Measurements from ENCODE around the gene TAF13.

Gene TAF13

DNA sequence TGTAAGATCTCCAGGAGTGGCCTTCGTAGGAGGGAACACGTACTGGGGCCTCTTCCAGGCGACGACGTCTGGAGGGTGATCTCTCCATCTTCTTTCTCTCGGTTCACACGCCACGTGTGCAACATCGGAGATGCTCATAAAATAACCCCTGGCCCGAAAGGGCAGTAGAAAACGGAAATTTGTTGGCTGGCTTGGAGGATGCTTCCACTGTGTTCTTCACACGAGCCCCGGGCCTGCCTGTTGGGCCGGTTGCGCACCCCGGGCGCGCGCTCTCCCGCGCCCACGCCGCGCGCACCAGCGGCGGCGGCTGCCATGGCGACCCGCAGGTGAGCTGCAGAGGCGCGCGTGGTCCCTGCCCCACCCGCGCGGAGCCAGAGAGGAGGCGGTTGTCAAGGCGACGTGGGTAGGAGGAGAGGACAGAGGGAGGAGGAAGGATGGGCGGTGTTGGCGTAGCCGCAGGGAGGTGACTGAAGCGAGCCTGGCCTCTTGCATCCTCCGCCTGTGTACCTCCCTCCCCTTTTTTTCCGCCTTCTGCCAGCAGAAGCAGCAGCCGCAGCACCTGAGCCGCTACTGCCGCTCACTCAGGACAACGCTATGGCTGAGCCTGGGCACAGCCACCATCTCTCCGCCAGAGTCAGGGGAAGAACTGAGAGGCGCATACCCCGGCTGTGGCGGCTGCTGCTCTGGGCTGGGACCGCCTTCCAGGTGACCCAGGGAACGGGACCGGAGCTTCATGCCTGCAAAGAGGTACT, 38.0 kb upstream of the TAF13 start, which contains the start of gene ELAPOR1:
Gene ELAPOR1, plus strand, starts transcription at position 526 of the 752 bp plus-strand sequence. Its CDS starts 69 bp downstream, at position 595.
- peak within 1 kb of the TSS; percentile 22 for H3K4me3 ChIP-seq (ENCODE audit: low read depth, low read length)
- TF ChIP-seq, protein P1, sequence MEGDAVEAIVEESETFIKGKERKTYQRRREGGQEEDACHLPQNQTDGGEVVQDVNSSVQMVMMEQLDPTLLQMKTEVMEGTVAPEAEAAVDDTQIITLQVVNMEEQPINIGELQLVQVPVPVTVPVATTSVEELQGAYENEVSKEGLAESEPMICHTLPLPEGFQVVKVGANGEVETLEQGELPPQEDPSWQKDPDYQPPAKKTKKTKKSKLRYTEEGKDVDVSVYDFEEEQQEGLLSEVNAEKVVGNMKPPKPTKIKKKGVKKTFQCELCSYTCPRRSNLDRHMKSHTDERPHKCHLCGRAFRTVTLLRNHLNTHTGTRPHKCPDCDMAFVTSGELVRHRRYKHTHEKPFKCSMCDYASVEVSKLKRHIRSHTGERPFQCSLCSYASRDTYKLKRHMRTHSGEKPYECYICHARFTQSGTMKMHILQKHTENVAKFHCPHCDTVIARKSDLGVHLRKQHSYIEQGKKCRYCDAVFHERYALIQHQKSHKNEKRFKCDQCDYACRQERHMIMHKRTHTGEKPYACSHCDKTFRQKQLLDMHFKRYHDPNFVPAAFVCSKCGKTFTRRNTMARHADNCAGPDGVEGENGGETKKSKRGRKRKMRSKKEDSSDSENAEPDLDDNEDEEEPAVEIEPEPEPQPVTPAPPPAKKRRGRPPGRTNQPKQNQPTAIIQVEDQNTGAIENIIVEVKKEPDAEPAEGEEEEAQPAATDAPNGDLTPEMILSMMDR (IDR thresholded peaks at IDR 0.05; ENCODE audit: low read depth, low read length, missing control alignments): no peak
- in situ Hi-C loops (cut with HindIII; ENCODE audit: low sequenced_read_pairs): no loop called here
- DNase-seq (ENCODE audit: low read depth): no peak

DNA sequence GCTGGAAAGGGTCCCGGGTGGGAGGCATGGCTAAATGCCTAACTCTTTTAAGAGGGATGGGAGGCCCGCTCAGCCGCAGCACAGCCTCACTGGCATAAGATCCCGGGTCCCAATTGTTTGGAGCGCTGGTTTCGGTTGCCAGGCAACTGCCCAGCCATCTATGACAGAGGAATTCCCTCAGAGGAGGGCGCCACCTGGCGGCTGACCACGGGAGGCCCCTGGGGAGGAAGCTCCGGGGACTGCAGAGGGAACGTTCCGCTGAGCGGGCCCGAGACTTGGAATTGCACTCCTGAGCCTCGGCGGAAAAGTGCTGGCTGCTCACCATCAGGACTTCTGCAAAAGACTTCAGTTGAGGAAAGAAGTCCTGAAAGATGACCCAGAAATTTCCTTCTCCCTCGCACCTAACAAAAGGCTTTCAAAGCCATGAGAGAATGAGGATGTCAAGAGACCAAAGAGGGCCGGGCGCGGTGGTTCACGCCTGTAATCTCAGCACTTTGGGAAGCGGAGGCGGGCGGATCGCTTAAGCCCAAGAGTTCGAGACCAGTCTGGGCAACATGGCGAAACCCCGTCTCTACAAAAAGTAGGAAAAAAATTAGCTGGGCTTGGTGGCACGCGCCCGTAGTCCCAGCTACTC, 37.0 kb upstream of the TAF13 start:
- no peak overlapping the region for H3K4me3 ChIP-seq (ENCODE audit: low read depth, low read length)
- in situ Hi-C loops (cut with HindIII; ENCODE audit: low sequenced_read_pairs): no loop called here
- TF ChIP-seq, protein P1 (IDR thresholded peaks at IDR 0.05; ENCODE audit: low read depth, low read length, missing control alignments): peak; percentile 97
- peak; percentile 71 for DNase-seq (ENCODE audit: low read depth)

DNA sequence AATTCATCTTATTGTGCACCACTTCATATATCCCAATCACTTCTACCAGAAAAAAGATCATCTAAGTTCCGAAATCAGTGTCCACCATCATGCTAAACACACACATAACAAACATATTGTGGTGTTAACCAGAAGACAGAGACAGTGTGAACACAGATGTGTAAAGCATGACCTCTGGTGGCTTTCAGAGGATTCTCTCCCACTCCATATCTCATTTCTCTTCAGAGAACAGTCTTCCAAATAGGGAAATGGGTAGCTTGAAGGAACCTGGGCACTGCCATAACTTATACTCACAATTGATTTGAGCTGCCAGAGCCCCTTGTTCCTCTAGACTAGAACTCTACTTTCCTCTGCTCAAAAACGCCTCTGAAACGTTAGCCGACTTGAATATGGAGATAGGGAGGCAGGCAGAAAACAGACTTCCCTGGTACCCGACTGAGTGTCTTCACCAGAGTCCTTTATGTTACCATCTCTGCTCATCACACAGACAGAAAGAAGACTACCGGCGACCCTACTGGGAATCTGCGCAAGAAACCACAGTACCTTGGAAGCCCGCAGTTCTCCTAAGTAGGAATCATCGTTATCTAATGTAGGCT, 36.4 kb upstream of the TAF13 start:
- H3K4me3 ChIP-seq (ENCODE audit: low read depth, low read length): no peak overlapping the region
- TF ChIP-seq, protein P1 (IDR thresholded peaks at IDR 0.05; ENCODE audit: low read depth, low read length, missing control alignments): peak; percentile 14
- in situ Hi-C loops (cut with HindIII; ENCODE audit: low sequenced_read_pairs): no loop called here
- DNase-seq (ENCODE audit: low read depth): no peak

DNA sequence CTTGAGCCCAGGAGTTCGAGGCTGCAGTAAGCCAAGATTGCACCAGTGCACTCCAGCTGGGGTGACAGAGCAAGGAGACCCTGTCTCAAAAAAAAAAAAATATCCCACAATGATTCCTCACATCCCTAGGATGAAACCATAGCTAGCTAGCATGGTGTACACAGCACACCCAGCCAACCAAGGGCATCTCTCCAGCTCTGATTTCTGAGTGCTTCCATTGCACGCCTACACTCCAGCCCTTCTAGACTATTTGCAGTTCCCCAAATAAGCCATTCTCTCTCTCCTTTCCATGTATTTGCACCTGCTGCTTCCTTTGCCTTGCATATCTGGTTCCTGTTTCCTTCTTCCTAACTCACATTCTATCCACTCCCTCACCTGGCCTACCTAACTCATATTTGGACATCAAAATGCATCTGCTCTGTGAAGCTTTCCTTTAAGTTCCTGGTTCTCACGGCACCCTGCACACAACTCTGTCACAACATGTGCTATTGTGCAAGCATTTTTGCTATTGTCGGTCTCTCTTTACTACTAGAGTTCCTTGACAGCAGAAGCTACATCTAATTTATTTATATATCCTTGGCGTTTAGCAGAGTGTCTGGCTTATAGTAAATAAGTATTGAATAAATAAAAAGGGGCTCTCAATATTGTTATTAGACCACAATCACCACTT, 35.7 kb upstream of the TAF13 start:
- no peak for DNase-seq (ENCODE audit: low read depth)
- TF ChIP-seq, protein P1 (IDR thresholded peaks at IDR 0.05; ENCODE audit: low read depth, low read length, missing control alignments): no peak
- in situ Hi-C loops (cut with HindIII; ENCODE audit: low sequenced_read_pairs): no loop called here
- H3K4me3 ChIP-seq (ENCODE audit: low read depth, low read length): no peak overlapping the region

DNA sequence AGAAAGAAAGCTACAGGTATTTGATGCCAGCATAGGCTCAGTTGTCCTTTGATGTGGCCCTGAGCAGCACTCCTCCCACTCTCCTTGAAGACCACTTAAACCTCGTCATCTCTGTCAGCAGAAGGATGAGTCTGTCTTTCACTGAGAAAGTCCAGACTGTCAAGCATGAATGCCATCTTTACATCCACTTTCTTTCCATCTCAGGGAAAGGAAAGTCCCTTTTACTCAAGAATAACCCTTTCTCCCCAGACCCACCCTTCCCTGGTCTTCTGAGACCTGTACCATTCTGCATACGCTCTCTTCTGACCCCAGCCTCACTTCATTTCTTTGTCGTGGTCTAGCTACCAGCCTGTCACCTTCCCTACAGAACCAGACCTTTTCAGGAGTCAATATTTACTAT, 34.1 kb upstream of the TAF13 start:
- in situ Hi-C loops (cut with HindIII; ENCODE audit: low sequenced_read_pairs): no loop called here
- no peak overlapping the region for H3K4me3 ChIP-seq (ENCODE audit: low read depth, low read length)
- TF ChIP-seq, protein P1 (IDR thresholded peaks at IDR 0.05; ENCODE audit: low read depth, low read length, missing control alignments): no peak
- no peak for DNase-seq (ENCODE audit: low read depth)

DNA sequence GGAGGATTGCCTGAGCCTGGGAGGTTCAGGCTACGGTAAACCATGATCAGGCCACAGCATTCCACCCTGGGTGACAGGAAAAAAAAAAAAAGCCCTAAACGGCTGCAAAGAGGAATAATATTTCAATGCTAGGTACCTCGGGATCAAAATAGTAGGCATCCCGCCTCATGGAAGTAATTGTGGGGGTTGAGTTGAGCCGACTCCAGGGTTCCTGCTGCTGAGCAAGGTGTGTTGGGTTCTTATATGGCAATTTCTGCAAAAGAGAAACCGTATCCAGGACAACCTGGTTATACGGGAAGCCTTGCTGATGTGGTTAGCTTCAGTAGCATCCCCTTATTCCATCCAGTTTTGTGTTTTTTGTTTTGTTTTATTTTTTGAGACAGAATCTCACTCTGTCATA, 32.0 kb upstream of the TAF13 start:
- in situ Hi-C loops (cut with HindIII; ENCODE audit: low sequenced_read_pairs): no loop called here
- TF ChIP-seq, protein P1 (IDR thresholded peaks at IDR 0.05; ENCODE audit: low read depth, low read length, missing control alignments): no peak
- H3K4me3 ChIP-seq (ENCODE audit: low read depth, low read length): no peak overlapping the region
- DNase-seq (ENCODE audit: low read depth): no peak
